ENCODE data around the gene ONECUT3. TPM values are rescaled to one million over a fixed set of nuclear protein-coding genes. Genes with fewer than 3 reads are reported as not detected.

The ONECUT3 gene
- total and polyA plus RNA-seq, 2 donors (not counting 3 experiments of a cell fraction or from before 2014, with no cell fraction given), result not detected

DNA sequence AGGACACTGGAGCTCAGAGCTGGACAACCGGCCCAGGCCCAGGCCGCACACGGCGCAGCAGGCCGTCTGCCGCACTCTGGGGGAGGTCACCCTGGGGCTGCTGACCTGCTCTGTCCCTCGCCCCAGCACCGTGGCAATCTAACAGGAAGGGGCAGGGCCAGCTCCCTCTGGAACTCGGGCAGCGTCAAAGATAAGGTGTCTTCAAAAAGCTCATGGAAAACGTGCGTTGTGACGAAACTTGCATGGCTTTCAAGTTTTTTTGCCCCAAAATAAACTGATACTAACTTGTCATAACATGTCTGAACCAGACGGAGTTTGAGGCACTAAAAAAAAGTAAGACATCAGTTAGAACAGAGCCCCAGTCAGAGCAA lies 70.9 kb downstream of the ONECUT3 start:
- dilution Hi-C loops (cut with MboI; ENCODE audit: extremely low pct_ligation_motif_present, low sequenced_read_pairs), result no loop called here
- Histone ChIP-seq H4K20me1 (replicated peaks; ENCODE audit: control insufficient read depth, extremely low read depth, insufficient read depth, low read length) (no peaks in the 10 kb centered on the region), H3K9me3 (replicated peaks; ENCODE audit: control insufficient read depth, insufficient read depth, low read length) (no peaks in the 10 kb centered on the region), H3K27me3 (ENCODE audit: control insufficient read depth in 2 of 2, insufficient read depth in 2 of 2, low read length in 2 of 2) (no peaks in the 10 kb centered on the region), H3K36me3 (ENCODE audit: control insufficient read depth in 2 of 2, extremely low read depth in 1 of 2, insufficient read depth in 2 of 2, low read length in 2 of 2) (peaks cover 0 to 42% of the 10 kb centered on the region in 2 experiments), H3K27ac (ENCODE audit: insufficient read depth, low read depth, low read length) (no peak overlapping the region), H2AFZ (ENCODE audit: low read depth, low read length) (no peak overlapping the region), H3K9me1 (replicated peaks; ENCODE audit: control insufficient read depth, extremely low read depth, insufficient read depth, low read length) (no peaks in the 10 kb centered on the region), H3K4me3 (replicated peaks in 1 of 3; ENCODE audit: insufficient read depth in 1 of 3, low read depth in 1 of 3, low read length in 3 of 3) (no peak overlapping the region), H3K9ac (replicated peaks; ENCODE audit: extremely low read depth, insufficient read depth, low read length) (no peak overlapping the region), H3K4me1 (ENCODE audit: control insufficient read depth, extremely low read depth, insufficient read depth, low read length) (no peaks in the 10 kb centered on the region), H3K4me2 (ENCODE audit: insufficient read depth, low read length) (no peak overlapping the region), H3K79me2 (ENCODE audit: control insufficient read depth, insufficient read depth, low read length) (peaks cover 4% of the 10 kb centered on the region)
- ChIA-PET POLR2A (no interaction called here), CTCF (interaction anchor here (0.8 to 3.0 kb wide), 3 partner anchors 27 to 278 kb away, joined by 3 to 54 read pairs (median 6); no protein-coding TSS in a partner anchor)
- intact Hi-C loops (cut with micrococcal nuclease), result no loop called here
- BruUV-seq (replicated peaks), result no TSS peak
- TF ChIP-seq GATA2 (IDR thresholded peaks at IDR 0.05; ENCODE audit: insufficient read depth, insufficient read length, low read depth, low read length) (no peak), MYC (IDR thresholded peaks at IDR 0.05; ENCODE audit: low read depth, low read length) (no peak), POLR2A (IDR thresholded peaks at IDR 0.05; ENCODE audit: low read depth, low read length) (no peak), POLR2AphosphoS5 (IDR thresholded peaks at IDR 0.05; ENCODE audit: insufficient read depth, low read depth, low read length) (no peak), FOS (IDR thresholded peaks at IDR 0.05; ENCODE audit: borderline replicate concordance, insufficient read depth, low read length) (no peak), EZH2 (IDR thresholded peaks at IDR 0.05; ENCODE audit: borderline replicate concordance, low read depth, low read length, severe bottlenecking) (no peak), JUN (IDR thresholded peaks at IDR 0.05; ENCODE audit: borderline replicate concordance, insufficient read depth, insufficient read length, low read depth) (no peak)
- TF ChIP-seq, protein P1, sequence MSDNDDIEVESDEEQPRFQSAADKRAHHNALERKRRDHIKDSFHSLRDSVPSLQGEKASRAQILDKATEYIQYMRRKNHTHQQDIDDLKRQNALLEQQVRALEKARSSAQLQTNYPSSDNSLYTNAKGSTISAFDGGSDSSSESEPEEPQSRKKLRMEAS (IDR thresholded peaks at IDR 0.05; ENCODE audit: insufficient read depth, insufficient read length), result no peak
- TF ChIP-seq, protein P2, sequence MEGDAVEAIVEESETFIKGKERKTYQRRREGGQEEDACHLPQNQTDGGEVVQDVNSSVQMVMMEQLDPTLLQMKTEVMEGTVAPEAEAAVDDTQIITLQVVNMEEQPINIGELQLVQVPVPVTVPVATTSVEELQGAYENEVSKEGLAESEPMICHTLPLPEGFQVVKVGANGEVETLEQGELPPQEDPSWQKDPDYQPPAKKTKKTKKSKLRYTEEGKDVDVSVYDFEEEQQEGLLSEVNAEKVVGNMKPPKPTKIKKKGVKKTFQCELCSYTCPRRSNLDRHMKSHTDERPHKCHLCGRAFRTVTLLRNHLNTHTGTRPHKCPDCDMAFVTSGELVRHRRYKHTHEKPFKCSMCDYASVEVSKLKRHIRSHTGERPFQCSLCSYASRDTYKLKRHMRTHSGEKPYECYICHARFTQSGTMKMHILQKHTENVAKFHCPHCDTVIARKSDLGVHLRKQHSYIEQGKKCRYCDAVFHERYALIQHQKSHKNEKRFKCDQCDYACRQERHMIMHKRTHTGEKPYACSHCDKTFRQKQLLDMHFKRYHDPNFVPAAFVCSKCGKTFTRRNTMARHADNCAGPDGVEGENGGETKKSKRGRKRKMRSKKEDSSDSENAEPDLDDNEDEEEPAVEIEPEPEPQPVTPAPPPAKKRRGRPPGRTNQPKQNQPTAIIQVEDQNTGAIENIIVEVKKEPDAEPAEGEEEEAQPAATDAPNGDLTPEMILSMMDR (IDR thresholded peaks at IDR 0.05; ENCODE audit: extremely low read depth in 1 of 2, insufficient read depth in 1 of 2, low read depth in 1 of 2, low read length in 2 of 2), result no peak
- FAIRE-seq, result no peak
- DNase-seq (ENCODE audit: low read depth, low spot score), result no peak
